ENCODE data around the gene GAS2L1.

Gene GAS2L1

DNA sequence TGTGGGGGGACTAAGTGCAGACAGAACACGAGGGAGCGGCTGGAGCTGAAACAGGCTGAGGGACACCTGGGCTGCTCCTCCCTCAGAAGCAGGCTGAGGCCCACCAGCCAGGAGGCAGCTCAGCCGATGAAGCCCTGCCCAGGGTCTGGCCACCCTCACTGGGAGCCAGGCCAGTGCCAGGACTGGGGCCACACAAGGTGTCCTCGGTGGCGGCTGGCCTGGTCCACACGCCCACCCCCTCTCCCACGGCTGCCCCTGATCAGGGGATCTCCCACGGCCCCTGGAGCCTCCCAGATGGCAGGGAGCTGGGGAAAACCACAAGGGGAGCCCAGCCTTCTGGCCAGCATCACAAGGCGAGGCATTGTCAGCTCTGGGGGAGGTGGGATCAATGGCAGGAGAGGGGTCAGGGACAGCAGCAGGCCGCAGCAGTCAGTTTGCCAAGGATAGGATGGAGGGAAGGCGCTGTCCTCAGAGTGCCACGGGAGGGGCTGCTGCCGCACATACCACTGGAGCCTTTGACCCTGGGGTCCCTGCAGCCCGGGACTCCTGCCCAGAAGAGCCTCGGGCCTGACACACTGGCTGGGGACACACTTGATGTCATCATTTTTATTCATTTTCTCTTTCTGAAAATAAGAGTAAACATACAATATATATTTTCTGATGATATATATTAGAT lies 20.8 kb downstream of the GAS2L1 start:
- DNase-seq (ENCODE audit: low read depth): no peak

- no peak for DNase-seq (ENCODE audit: low read depth)
Observed at GRCh38 chr22:29328055-29328454, 21.6 kb downstream of the GAS2L1 start.

GRCh38 chr22:29328566-29329500 lies 22.4 kb downstream of the GAS2L1 start:
- DNase-seq (ENCODE audit: low read depth): no peak

GRCh38 chr22:29329581-29329980 lies 23.1 kb downstream of the GAS2L1 start:
- DNase-seq (ENCODE audit: low read depth): no peak

DNA sequence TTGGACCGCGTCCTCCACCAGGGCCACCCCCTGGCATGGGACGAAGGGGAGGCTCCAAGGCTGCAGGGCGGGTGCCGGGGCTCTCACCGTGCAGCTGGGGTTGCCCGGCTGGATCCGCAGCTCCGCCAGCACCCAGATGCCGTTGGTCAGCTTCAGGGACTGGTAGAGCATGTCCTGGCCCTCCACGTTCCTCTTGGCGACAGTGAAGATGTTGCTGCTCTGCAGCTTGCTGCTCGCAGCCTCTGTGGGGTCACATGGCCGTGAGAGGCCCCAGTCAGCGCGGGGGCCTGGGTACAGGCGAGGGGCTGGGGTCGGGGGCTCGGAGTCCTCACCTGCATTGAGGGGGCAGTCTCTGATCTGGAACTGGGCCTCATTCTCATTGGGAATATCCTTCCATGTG lies 23.8 kb downstream of the GAS2L1 start:
- no peak for DNase-seq (ENCODE audit: low read depth)

GRCh38 chr22:29330753-29331152 lies 24.3 kb downstream of the GAS2L1 start:
- no peak for DNase-seq (ENCODE audit: low read depth)

DNA sequence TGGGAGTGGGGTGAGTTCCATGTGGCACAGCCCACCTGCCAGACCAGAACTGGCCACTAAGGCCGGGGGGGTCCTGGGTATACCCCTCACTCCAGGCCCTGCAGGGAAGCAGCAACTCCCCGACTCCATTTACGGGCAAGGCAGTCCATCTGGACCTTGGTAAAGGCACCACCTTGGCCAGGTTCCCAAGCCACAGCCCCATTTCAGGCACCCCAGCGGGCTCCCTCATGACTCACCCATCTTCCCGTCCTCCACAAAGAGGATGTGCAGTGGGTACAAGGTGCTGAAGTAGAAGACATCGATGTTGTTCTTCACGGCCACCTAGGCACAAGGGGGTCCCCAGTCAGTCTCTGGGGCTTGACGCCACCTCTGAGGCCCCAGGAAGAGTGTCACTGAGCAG lies 24.8 kb downstream of the GAS2L1 start:
- DNase-seq (ENCODE audit: low read depth): no peak

- no peak for DNase-seq (ENCODE audit: low read depth)
Observed at GRCh38 chr22:29331658-29332300, 25.3 kb downstream of the GAS2L1 start.

- no peak for DNase-seq (ENCODE audit: low read depth)
Observed at GRCh38 chr22:29332886-29333496, 26.5 kb downstream of the GAS2L1 start.

- no peak for DNase-seq (ENCODE audit: low read depth)
Observed at GRCh38 chr22:29334148-29334547, 27.7 kb downstream of the GAS2L1 start.

- no peak for DNase-seq (ENCODE audit: low read depth)
Observed at GRCh38 chr22:29334696-29335344, 28.4 kb downstream of the GAS2L1 start.

DNA sequence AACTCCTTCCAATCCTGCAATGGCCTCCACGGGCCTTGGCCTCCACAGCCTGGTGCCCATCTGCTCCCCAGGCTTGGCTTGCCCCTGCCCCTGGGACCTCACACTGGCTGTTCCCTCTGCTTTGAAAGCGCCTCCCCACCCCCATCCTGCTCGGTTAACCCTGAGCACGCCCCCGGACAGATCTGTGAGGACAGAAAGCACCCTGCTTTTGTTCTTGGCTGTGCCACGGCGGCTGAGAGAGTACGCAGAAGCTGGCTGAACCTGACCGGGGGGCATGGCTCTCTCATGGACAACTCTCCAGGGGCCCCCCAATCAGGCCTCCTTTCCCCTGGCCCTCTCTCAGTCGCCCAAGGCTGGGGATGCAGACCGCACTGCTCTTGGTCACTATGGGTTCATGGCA lies 29.2 kb downstream of the GAS2L1 start:
- no peak for DNase-seq (ENCODE audit: low read depth)

GRCh38 chr22:29336751-29337490 lies 30.5 kb downstream of the GAS2L1 start:
- no peak for DNase-seq (ENCODE audit: low read depth)

DNA sequence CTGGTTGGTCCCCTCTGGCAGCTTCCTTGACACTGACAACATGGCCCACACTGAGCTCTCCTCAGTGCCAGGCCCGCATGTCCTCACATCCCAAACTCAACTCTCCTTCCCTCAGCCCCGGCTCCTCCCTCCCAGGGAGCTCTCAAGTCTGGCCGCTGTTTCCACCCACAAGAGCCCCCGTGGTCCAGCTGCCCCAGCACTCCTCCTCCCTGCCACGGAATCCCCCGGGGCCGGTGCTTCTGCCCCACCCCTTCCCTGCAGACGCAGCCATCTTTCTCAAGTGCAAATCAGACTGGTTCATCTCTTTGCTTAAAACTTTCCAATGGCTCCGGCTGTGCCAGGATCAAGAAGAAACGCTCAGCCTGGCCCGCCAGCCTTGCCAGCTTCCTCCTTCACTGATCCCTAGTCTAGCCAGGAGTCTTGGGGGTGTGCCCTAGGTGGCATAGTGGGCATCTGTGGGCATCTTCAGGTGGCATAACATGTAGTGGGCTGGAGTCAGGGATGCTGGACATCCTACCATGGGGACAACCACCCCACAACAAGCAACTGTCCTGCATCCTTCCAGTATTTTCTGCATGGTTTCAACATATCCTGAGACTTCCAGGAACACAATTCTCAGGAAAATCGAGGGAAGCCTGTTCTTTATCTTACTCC lies 31.3 kb downstream of the GAS2L1 start:
- no peak for DNase-seq (ENCODE audit: low read depth)

DNA sequence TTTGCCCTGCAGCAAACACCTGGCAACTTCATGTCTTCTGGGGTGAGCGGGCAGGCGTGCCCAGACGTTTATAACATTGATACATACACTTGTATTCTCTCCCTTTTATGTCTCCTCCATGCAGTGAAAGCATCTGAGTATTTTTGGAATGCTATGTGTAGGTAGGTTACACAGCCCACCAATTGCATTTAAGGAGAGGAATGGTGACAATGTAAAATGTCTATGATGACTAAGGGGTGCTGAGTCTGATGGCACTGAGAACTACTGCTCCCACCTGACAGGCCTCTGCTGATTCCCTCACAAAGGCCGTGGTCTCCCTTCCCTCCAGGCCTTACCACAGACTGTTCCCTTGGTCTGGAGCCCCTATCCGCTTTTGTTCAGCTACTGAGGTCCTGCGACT lies 31.9 kb downstream of the GAS2L1 start:
- no peak for DNase-seq (ENCODE audit: low read depth)

DNA sequence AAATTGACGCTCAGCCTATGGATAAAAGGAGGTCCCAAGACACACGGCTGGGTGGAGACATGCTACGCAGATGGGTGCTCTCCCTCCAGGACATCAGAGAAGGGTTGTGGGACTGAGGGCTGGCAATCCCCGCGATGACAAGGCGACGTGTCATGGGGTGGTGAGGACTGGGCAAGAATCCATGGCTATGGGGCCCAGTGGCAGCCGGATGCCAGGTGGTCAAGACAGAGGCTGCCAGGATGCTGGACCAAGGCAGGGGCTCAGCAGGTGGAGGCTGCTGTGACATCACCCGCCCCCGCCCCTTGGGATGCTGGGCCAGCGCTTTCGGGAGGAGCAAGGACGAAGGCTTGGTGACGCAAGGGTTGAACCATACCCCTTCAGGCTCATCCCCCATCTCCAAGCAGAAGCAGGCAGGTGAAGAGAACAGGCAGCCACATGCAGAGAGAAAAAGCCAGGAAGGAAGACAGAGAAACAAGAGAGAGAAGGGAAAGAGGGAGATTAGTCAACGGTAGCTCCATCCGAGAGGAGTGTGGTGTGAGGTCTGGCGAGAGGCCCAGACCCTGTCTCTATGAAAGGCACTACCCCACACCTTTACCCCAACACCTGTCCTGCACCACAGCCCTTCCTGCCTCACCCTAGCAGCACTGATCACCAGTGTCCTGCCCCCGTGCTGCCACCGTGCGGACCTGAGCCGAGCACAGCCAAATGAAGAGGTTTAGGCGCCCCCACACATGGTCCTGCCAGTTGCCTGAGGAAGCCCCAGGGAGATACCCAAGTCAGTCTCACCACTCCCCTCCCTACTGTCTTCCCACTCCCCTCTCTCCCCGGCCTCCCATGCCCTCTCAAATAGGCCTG lies 33.2 kb downstream of the GAS2L1 start:
- DNase-seq (ENCODE audit: low read depth): no peak

DNA sequence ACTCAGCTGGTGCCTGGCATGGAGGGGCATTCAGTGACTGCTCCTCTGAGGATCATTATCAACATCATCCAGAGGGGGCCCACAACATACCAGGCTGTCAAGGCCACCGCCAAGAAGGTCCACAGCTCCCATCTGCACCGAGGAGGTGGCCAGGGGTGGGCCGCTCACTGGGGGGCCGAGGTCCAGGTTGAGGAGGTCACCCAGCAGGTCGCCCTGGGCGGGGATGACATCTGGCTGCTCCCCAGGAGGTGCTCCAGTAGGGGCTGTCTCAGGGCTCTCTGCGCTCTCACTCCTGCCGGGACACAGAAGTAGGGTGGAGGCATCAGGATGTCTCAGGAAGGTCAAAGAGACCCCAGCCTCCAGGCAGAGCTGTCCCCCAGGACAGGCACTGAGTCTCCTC lies 34.1 kb downstream of the GAS2L1 start:
- DNase-seq (ENCODE audit: low read depth): no peak

DNA sequence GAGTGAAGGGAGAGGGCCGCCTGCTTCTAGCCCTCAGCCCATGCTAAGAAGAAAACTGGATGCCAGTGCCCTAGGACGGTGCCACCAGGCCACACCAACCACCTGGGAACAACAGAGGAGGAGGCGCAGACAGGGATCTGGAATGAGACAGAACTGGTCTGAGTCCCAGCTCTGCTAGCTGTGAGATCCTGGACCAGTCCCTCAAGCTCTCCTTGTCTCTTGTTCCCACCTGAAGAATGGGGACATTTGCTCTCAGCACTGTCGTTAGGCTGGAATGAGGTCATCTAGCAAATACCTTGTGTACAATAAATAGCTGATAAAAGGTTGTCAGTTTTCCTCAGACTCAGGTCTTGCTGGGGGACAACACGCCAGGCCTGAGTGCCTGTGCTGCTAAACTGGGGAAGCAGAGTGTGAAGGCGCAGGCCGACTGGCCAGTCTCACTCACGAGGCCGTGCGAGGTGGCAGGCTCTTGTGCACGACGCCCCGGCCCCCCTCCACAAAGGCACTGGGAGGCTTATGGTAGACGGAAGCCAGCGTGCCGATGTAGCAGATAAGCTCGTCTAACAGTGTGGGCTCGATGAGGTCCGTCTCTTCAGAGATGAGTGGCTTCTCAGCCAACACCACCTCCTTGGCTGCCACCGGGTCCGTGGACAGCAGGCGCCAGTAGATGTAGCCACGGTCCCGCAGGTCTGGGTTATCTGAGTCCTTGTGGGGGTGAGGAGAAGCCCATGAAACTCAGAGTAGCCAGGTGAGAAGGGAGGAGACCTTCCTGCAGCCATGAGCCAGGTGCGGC lies 34.8 kb downstream of the GAS2L1 start:
- DNase-seq (ENCODE audit: low read depth): no peak

DNA sequence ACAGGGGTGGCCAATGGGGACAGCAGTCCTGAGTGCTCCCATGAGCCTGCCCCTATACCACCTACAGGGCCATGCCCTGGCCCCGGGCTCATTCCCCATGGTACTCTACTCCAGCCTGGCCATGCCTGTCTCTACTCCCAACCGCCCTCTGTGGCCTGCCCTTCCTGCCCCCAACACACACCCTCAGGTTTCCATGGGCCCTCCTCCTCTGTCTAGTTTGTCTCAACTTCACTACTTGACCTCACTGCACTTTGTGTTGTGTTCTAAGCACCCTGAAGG lies 35.3 kb downstream of the GAS2L1 start:
- no peak for DNase-seq (ENCODE audit: low read depth)

All from stimulated activated CD4-positive, alpha-beta T cell treated with anti-CD3 and anti-CD28 coated beads, Interleukin-2, amount 100 ng/mL, for 4 hours (primary cell).